HUES48 (cell line): ENCODE measurements around the gene DOC2B.
"Not testable (repeated sequence)": the region's sequence is repeated elsewhere in the genome, so short reads cannot be mapped to it uniquely, and the experiment has no call there.

Experiments
- H3K27ac ChIP-seq: one replicate; pipeline ENCODE4 v1.7.0; 2013; ENCODE audit warnings: low read depth, low read length, inconsistent platforms
- H3K27me3 ChIP-seq: 2 replicates; pipeline ENCODE4 v1.6.1; 2013; ENCODE audit warnings: mild to moderate bottlenecking, low read length; ENCODE audit not compliant: control insufficient read depth, insufficient read depth
- H3K36me3 ChIP-seq: 2 replicates; pipeline ENCODE4 v1.6.1; 2013; ENCODE audit warnings: low read length; ENCODE audit not compliant: control insufficient read depth, insufficient read depth
- H3K4me1 ChIP-seq: 2 replicates; pipeline ENCODE4 v1.6.1; 2013; ENCODE audit warnings: mild to moderate bottlenecking, low read length; ENCODE audit not compliant: control insufficient read depth, insufficient read depth
- H3K4me3 ChIP-seq: 2 replicates; pipeline ENCODE4 v1.5.1; 2013; ENCODE audit warnings: mild to moderate bottlenecking, low read depth, low read length
- H3K9ac ChIP-seq: 2 replicates; pipeline ENCODE4 v1.6.1; 2013; ENCODE audit warnings: mild to moderate bottlenecking, low read depth, low read length, moderate library complexity
- H3K9me3 ChIP-seq: 2 replicates; pipeline ENCODE4 v1.6.1; 2013; ENCODE audit warnings: low read length; ENCODE audit not compliant: control insufficient read depth, insufficient read depth

DOC2B gene

DNA sequence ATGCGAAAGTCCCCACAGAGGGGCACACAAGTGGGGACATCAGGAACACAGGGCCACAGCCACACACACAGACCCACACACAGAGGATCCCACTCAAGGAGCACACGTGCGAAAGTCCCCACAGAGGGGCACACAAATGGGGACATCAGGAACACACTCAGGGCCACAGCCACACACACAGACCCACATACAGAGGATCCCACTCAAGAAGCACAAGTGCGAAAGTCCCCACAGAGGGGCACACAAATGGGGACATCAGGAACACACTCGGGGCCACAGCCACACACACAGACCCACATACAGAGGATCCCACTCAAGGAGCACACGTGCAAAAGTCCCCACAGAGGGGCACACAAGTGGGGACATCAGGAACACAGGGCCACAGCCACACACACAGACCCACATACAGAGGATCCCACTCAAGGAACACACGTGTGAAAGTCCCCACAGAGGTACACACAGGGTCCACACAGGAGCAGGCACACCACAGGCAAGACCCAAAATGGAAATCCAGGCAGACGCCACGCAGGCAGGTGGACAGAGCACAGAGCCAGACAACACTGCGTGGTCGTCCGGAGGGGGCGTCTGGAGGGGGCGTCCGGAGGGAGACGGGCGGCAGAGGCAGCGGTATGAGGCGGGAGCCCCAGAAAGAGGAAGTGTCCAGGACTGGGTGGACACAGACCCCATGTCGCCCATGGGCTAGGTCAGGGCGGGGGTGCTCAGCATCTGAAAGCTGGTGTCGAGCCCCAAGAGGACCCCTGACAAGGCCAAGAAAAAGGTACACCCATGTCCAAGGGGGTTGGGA lies 41.8 kb downstream of the DOC2B start:
- not testable (repeated sequence) for H3K9me3 ChIP-seq, H3K36me3 ChIP-seq, H3K4me1 ChIP-seq, H3K27ac ChIP-seq, H3K9ac ChIP-seq, H3K4me3 ChIP-seq
- peaks cover 15% of the 10 kb centered on the region; the same call in 1 of the 2 replicates for H3K27me3 ChIP-seq

- not testable (repeated sequence) for H3K4me3 ChIP-seq, H3K9me3 ChIP-seq, H3K27ac ChIP-seq, H3K4me1 ChIP-seq, H3K9ac ChIP-seq, H3K27me3 ChIP-seq, H3K36me3 ChIP-seq
Measured at GRCh38 chr17:137166-137807, 44.2 kb downstream of the DOC2B start, which contains the start of gene SCGB1C2. Gene SCGB1C2 (plus strand): TSS chr17:137569. CDS start chr17:137591, 22 bp downstream.

- H3K9ac ChIP-seq, H3K4me3 ChIP-seq, H3K27ac ChIP-seq, H3K36me3 ChIP-seq, H3K9me3 ChIP-seq, H3K27me3 ChIP-seq, H3K4me1 ChIP-seq: not testable (repeated sequence)
Measured at GRCh38 chr17:136531-136930, 44.9 kb downstream of the DOC2B start.

- not testable (repeated sequence) for H3K9me3 ChIP-seq, H3K36me3 ChIP-seq, H3K4me1 ChIP-seq, H3K4me3 ChIP-seq, H3K9ac ChIP-seq, H3K27me3 ChIP-seq, H3K27ac ChIP-seq
Measured at GRCh38 chr17:135895-136294, 45.6 kb downstream of the DOC2B start.

GRCh38 chr17:135022-135421 lies 46.4 kb downstream of the DOC2B start:
- not testable (repeated sequence) for H3K9me3 ChIP-seq, H3K4me3 ChIP-seq, H3K27me3 ChIP-seq, H3K36me3 ChIP-seq, H3K27ac ChIP-seq, H3K9ac ChIP-seq, H3K4me1 ChIP-seq

DNA sequence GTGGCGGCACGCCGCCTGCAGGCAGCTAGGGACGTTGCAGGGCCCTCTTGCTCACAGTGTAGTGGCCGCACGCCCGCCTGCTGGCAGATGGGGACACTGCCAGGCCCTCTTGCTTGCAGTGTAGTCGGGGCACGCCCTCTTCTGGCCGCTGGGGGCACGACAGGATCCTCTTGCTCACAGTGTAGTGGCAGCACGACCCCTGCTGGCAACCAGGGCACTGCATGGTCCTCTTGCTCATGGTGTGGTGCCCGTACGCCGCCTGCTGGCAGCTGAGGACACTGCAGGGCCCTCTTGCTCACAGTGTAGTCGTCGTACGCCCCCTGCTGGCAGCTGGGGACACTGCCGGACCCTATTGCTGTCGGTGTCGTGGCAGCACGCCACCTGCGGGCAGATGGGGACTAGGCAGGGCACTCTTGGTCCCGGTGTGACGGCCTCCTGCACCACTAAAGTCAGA lies 47.1 kb downstream of the DOC2B start:
- H3K36me3 ChIP-seq, H3K9ac ChIP-seq, H3K27me3 ChIP-seq, H3K9me3 ChIP-seq, H3K4me1 ChIP-seq, H3K4me3 ChIP-seq, H3K27ac ChIP-seq: not testable (repeated sequence)

- H3K36me3 ChIP-seq, H3K4me3 ChIP-seq, H3K4me1 ChIP-seq, H3K9me3 ChIP-seq, H3K27me3 ChIP-seq, H3K9ac ChIP-seq, H3K27ac ChIP-seq: not testable (repeated sequence)
Measured at GRCh38 chr17:133932-134331, 47.5 kb downstream of the DOC2B start.

DNA sequence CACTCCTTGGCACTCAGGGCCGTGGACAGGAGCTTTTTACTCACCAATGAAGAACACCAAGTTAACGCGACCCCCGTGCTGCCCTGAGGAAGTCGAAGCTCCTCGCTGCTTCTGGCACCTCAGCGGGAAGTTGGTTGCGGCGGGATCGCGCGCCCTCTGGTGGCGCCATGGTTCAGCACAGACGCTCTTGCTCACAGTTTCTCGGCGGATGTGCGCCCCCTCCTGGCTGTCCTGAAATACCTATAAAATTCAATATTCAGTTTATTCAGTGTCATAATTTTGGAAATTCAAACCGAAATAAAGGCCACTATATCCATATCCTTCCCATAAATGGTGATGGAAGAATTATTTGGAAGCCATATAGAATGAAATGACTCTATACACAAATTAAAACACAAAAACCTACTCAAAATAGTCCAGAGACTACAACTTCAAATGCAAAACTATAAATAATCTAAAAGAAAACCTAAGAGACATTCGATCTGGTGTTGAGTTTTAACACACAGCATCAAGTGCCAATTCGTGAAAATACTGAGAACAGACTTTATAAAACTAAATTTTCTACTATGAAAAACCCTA lies 63.0 kb downstream of the DOC2B start:
- not testable (repeated sequence) for H3K4me3 ChIP-seq, H3K36me3 ChIP-seq

GRCh38 chr17:113111-113510 lies 68.3 kb downstream of the DOC2B start:
- not testable (repeated sequence) for H3K4me1 ChIP-seq, H3K4me3 ChIP-seq, H3K27ac ChIP-seq, H3K9me3 ChIP-seq, H3K27me3 ChIP-seq, H3K36me3 ChIP-seq, H3K9ac ChIP-seq

More for the DNA sequence above, 63.0 kb downstream of the DOC2B start:
- H3K27ac ChIP-seq, H3K4me1 ChIP-seq, H3K9me3 ChIP-seq, H3K27me3 ChIP-seq, H3K9ac ChIP-seq: not testable (repeated sequence)
